Ishikawa (cell line): Measurements from ENCODE around the gene SYT12.

ENCODE experiments used
- RAD21 ChIP-seq: IDR thresholded peaks from 2 replicates; pipeline ENCODE4 v1.6.1; 2012; ENCODE audit warnings: low read depth
- TEAD4 ChIP-seq: IDR thresholded peaks from 2 replicates; pipeline ENCODE4 v1.6.1; 2012
- YY1 ChIP-seq: IDR thresholded peaks from 2 replicates; pipeline ENCODE4 v1.6.1; 2012; ENCODE audit warnings: low read depth

- TF ChIP-seq RAD21 (no peak), TEAD4 (no peak), YY1 (no peak)
Observed at GRCh38 chr11:67033661-67034166, 10.8 kb downstream of the SYT12 start.
